Mesothelial cell of epicardium (in vitro differentiated cells): ENCODE data around the gene PAM. TPM values are rescaled to one million over a fixed set of nuclear protein-coding genes. Genes with fewer than 3 reads are reported as not detected.
"Not testable (repeated sequence)": the region's sequence is repeated elsewhere in the genome, so short reads cannot be mapped to it uniquely, and the experiment has no call there.

ENCODE experiments used
- DNase-seq, 2 experiments: peaks; one replicate each; pipeline ENCODE4 v3.0.0; 2021; ENCODE audit warnings: low spot score in 2 of 2; ENCODE audit not compliant: unreplicated experiment in 2 of 2
- H3K27ac Mint-ChIP-seq: 2 replicates; pipeline ENCODE4 v1.8.0; 2021; ENCODE audit warnings: mixed read lengths
- H3K27me3 Mint-ChIP-seq: 2 replicates; pipeline ENCODE4 v1.8.0; 2021; ENCODE audit warnings: low read depth, mixed read lengths
- H3K36me3 Mint-ChIP-seq: 2 replicates; pipeline ENCODE4 v1.8.0; 2021; ENCODE audit warnings: mixed read lengths
- H3K4me1 Mint-ChIP-seq: 2 replicates; pipeline ENCODE4 v1.8.0; 2021; ENCODE audit warnings: mixed read lengths
- H3K4me3 Mint-ChIP-seq: 2 replicates; pipeline ENCODE4 v1.8.0; 2021; ENCODE audit warnings: mild to moderate bottlenecking, moderate library complexity, mixed read lengths
- H3K9me3 Mint-ChIP-seq: 2 replicates; pipeline ENCODE4 v1.8.0; 2021; ENCODE audit warnings: mixed read lengths
- CTCF ChIP-seq: fragments of 200-600 bp; sonication (generic); IDR thresholded peaks from one replicate; pipeline ENCODE4 v1.5.0; 2021; ENCODE audit warnings: antibody characterized with exemption; ENCODE audit not compliant: unreplicated experiment
- total RNA-seq: library from RNA; stranded (reverse); gene quantifications from 3 replicates; pipeline ENCODE4 v1.2.1, GENCODE V29; 2021

Gene PAM
- total RNA-seq, 1 donor from 2014 or later: 94.3 TPM

- Mint-ChIP-seq H3K4me1 (no peaks in the 10 kb centered on the region), H3K4me3 (no peak overlapping the region), H3K9me3 (peaks cover 41% of the 10 kb centered on the region), H3K36me3 (peaks cover 24% of the 10 kb centered on the region), H3K27ac (no peak overlapping the region), H3K27me3 (no peaks in the 10 kb centered on the region)
- no peak for TF ChIP-seq CTCF
- DNase-seq: no peak
Measured at GRCh38 chr5:102986074-102986473, 231.0 kb downstream of the PAM start.

GRCh38 chr5:102988459-102988858 lies 233.4 kb downstream of the PAM start:
- DNase-seq: no peak
- H3K4me3 Mint-ChIP-seq: no peak overlapping the region
- TF ChIP-seq CTCF: no peak
- H3K36me3 Mint-ChIP-seq: peaks cover 5% of the 10 kb centered on the region
- no peak overlapping the region for H3K27ac Mint-ChIP-seq
- H3K27me3 Mint-ChIP-seq: no peaks in the 10 kb centered on the region
- peaks cover 23% of the 10 kb centered on the region for H3K9me3 Mint-ChIP-seq
- H3K4me1 Mint-ChIP-seq: no peaks in the 10 kb centered on the region

- Mint-ChIP-seq H3K27ac (no peak overlapping the region), H3K27me3 (no peaks in the 10 kb centered on the region), H3K4me3 (no peak overlapping the region), H3K36me3 (no peaks in the 10 kb centered on the region), H3K4me1 (no peaks in the 10 kb centered on the region), H3K9me3 (no peaks in the 10 kb centered on the region)
- no peak for DNase-seq
- TF ChIP-seq CTCF: no peak
Measured at GRCh38 chr5:102991802-102992201, 236.7 kb downstream of the PAM start.

GRCh38 chr5:102996011-102996575 lies 241.0 kb downstream of the PAM start:
- H3K27ac Mint-ChIP-seq: no peak overlapping the region
- H3K36me3 Mint-ChIP-seq: peaks cover 6% of the 10 kb centered on the region

GRCh38 chr5:102998224-102998623 lies 243.1 kb downstream of the PAM start:
- no peak for DNase-seq
- no peak overlapping the region for H3K27ac Mint-ChIP-seq
- no peaks in the 10 kb centered on the region for H3K4me1 Mint-ChIP-seq
- peaks cover 6% of the 10 kb centered on the region for H3K36me3 Mint-ChIP-seq
- no peak for TF ChIP-seq CTCF
- H3K4me3 Mint-ChIP-seq: no peak overlapping the region
- no peaks in the 10 kb centered on the region for H3K27me3 Mint-ChIP-seq
- peaks cover 9% of the 10 kb centered on the region for H3K9me3 Mint-ChIP-seq

More at GRCh38 chr5:102996011-102996575, 241.0 kb downstream of the PAM start:
- no peak overlapping the region for H3K4me3 Mint-ChIP-seq
- peaks cover 9% of the 10 kb centered on the region for H3K9me3 Mint-ChIP-seq
- no peak for TF ChIP-seq CTCF
- no peak for DNase-seq
- H3K4me1 Mint-ChIP-seq: no peaks in the 10 kb centered on the region
- no peaks in the 10 kb centered on the region for H3K27me3 Mint-ChIP-seq

- TF ChIP-seq CTCF: no peak
- no peak overlapping the region for H3K4me3 Mint-ChIP-seq
- peaks cover 6% of the 10 kb centered on the region for H3K36me3 Mint-ChIP-seq
- H3K9me3 Mint-ChIP-seq: peaks cover 9% of the 10 kb centered on the region
- no peak for DNase-seq
- H3K27ac Mint-ChIP-seq: no peak overlapping the region
- H3K4me1 Mint-ChIP-seq: peaks cover 6% of the 10 kb centered on the region
- no peaks in the 10 kb centered on the region for H3K27me3 Mint-ChIP-seq
Measured at GRCh38 chr5:102999191-102999590, 244.1 kb downstream of the PAM start.

- not testable (repeated sequence) for H3K4me1 Mint-ChIP-seq, H3K27me3 Mint-ChIP-seq, DNase-seq, H3K4me3 Mint-ChIP-seq, H3K36me3 Mint-ChIP-seq, H3K9me3 Mint-ChIP-seq, H3K27ac Mint-ChIP-seq
Measured at GRCh38 chr5:102999621-103000020, 244.5 kb downstream of the PAM start.
